OCI-LY3 (cell line): ENCODE measurements around the gene BRCA1.
"Not testable (repeated sequence)": the region's sequence is repeated elsewhere in the genome, so short reads cannot be mapped to it uniquely, and the experiment has no call there.

ENCODE experiments used
- CTCF ChIP-seq: fragments of 200-600, 300-600 bp; sonication (generic); IDR thresholded peaks from 2 replicates; pipeline ENCODE4 v1.5.1; 2014; ENCODE audit warnings: antibody characterized with exemption, low read length, low read depth
- EZH2phosphoT487 ChIP-seq: fragments of 200-600 bp; shearing (Covaris generic); IDR thresholded peaks from 2 replicates; pipeline ENCODE4 v1.6.1; 2018; ENCODE audit warnings: antibody characterized with exemption, mixed run types, low read depth

DNA sequence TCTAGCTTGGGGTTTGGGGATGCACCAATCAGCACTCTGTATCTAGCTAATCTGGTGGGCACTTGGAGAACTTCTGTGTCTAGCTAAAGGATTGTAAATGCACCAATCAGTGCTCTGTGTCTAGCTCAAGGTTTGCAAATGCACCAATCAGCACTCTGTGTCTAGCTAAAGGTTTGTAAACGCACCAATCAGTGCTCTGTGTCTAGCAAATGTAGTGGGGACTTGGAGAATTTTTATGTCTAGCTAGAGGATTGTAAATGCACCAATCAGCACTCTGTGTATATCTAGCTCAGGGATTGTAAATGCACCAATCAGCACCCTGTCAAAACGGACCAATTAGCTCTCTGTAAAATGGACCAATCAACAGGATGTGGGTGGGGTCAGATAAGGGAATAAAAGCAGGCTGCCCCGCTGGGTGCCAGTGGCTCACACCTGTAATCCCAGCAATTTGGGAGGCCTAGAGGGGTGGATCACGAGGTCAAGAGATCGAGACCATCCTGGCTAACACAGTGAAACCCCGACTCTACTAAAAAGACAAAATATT lies 2.2 kb upstream of the BRCA1 start:
- TF ChIP-seq CTCF, EZH2phosphoT487: not testable (repeated sequence)
